SW 1271 (cell line): Measurements from ENCODE around the gene DEF6.
"Not testable (repeated sequence)": the region's sequence is repeated elsewhere in the genome, so short reads cannot be mapped to it uniquely, and the experiment has no call there.

Experiments
- DNase-seq, 2 experiments: peaks; one replicate each; lab custom pipeline; 2025; lab: John Stamatoyannopoulos, UW

The DEF6 gene

GRCh38 chr6:35282472-35282871 lies 15.1 kb upstream of the DEF6 start:
- DNase-seq, result no peak

- DNase-seq, result no peak
Measured at GRCh38 chr6:35283361-35283760, 14.3 kb upstream of the DEF6 start.

GRCh38 chr6:35287671-35288396 lies 9.8 kb upstream of the DEF6 start:
- no peak for DNase-seq

GRCh38 chr6:35288834-35289233 lies 8.8 kb upstream of the DEF6 start:
- DNase-seq, result no peak

- DNase-seq, result no peak
Measured at GRCh38 chr6:35291491-35291890, 6.1 kb upstream of the DEF6 start.

- DNase-seq, result no peak
Measured at GRCh38 chr6:35292494-35292893, 5.1 kb upstream of the DEF6 start.

GRCh38 chr6:35293681-35294080 lies 3.9 kb upstream of the DEF6 start:
- no peak for DNase-seq

GRCh38 chr6:35294308-35294945 lies 3.2 kb upstream of the DEF6 start:
- no peak for DNase-seq

GRCh38 chr6:35295036-35295435 lies 2.6 kb upstream of the DEF6 start:
- no peak for DNase-seq

GRCh38 chr6:35295521-35296315 lies 1.9 kb upstream of the DEF6 start:
- no peak for DNase-seq

GRCh38 chr6:35296931-35297600 lies 552 bp upstream of the DEF6 start:
- no peak for DNase-seq

GRCh38 chr6:35298625-35299140 lies 1.1 kb downstream of the DEF6 start:
- DNase-seq, result no peak

GRCh38 chr6:35299674-35300073 lies 2.1 kb downstream of the DEF6 start:
- DNase-seq, result no peak

GRCh38 chr6:35300848-35301247 lies 3.2 kb downstream of the DEF6 start:
- DNase-seq, result no peak

GRCh38 chr6:35302604-35303241 lies 5.1 kb downstream of the DEF6 start:
- no peak for DNase-seq

GRCh38 chr6:35304299-35304698 lies 6.7 kb downstream of the DEF6 start:
- DNase-seq, result no peak

GRCh38 chr6:35305117-35305516 lies 7.5 kb downstream of the DEF6 start:
- no peak for DNase-seq

- not testable (repeated sequence) for DNase-seq
Measured at GRCh38 chr6:35307138-35307537, 9.5 kb downstream of the DEF6 start.

- not testable (repeated sequence) for DNase-seq
Measured at GRCh38 chr6:35308543-35308942, 10.9 kb downstream of the DEF6 start.

- no peak for DNase-seq
Measured at GRCh38 chr6:35309611-35310264, 12.1 kb downstream of the DEF6 start.

- no peak for DNase-seq
Measured at GRCh38 chr6:35310265-35310831, 12.7 kb downstream of the DEF6 start.
